OCI-LY7 (cell line): ENCODE results near the gene CHAF1A. TPM values are rescaled to one million over a fixed set of nuclear protein-coding genes. Genes with fewer than 3 reads are reported as not detected.

Experiments used
- BruUV-seq: library from RNA; stranded (reverse); fragments of 400-500 nt; replicated peaks from 2 replicates; lab custom pipeline; 2021; lab: Mats Ljungman, UMichigan
- CTCF ChIA-PET: fragments of 300-600 bp; sonication (Branson Sonifier 250); formaldehyde crosslinking; loops from one replicate; lab custom pipeline; 2022; ENCODE audit warnings: antibody characterized with exemption; ENCODE audit not compliant: unreplicated experiment; lab: Charles Lee
- POLR2A ChIA-PET: fragments of 300-600 bp; sonication (Branson Sonifier 250); formaldehyde crosslinking; loops from one replicate; lab custom pipeline; 2022; ENCODE audit warnings: antibody characterized with exemption; lab: Charles Lee
- DNase-seq: peaks from one replicate; pipeline ENCODE4 v3.0.0-alpha.2; 2015; ENCODE audit warnings: low spot score
- H2AFZ ChIP-seq: fragments of 200-600 bp; sonication (generic), shearing (Covaris generic); 2 replicates; pipeline ENCODE4 v1.6.1; 2014; ENCODE audit warnings: mild to moderate bottlenecking, antibody characterized with exemption, low read length, moderate library complexity
- H3K27ac ChIP-seq: fragments of 200-600 bp; sonication (generic); 2 replicates; pipeline ENCODE4 v1.5.1; 2014; ENCODE audit warnings: mixed run types, low read depth, mild to moderate bottlenecking, moderate library complexity, low read length, inconsistent platforms; ENCODE audit not compliant: poor library complexity, severe bottlenecking
- H3K36me3 ChIP-seq: fragments of 200-600 bp; sonication (generic); 2 replicates; pipeline ENCODE4 v1.6.1; 2014; ENCODE audit warnings: mild to moderate bottlenecking, antibody characterized with exemption, low read length, moderate library complexity, mixed read lengths; ENCODE audit not compliant: insufficient read depth
- H3K4me1 ChIP-seq: fragments of 200-600 bp; sonication (generic); 2 replicates; pipeline ENCODE4 v1.5.1; 2014; ENCODE audit warnings: mild to moderate bottlenecking, low read length; ENCODE audit not compliant: insufficient read depth, poor library complexity, severe bottlenecking
- H3K4me2 ChIP-seq: fragments of 200-600 bp; sonication (generic); 2 replicates; pipeline ENCODE4 v1.6.1; 2014; ENCODE audit warnings: mild to moderate bottlenecking, low read length
- H3K4me3 ChIP-seq: fragments of 200-600 bp; sonication (generic); 2 replicates; pipeline ENCODE4 v1.5.1; 2014; ENCODE audit warnings: mild to moderate bottlenecking, low read depth, low read length; ENCODE audit not compliant: poor library complexity, severe bottlenecking
- H3K79me2 ChIP-seq: fragments of 200-600 bp; sonication (generic); 2 replicates; pipeline ENCODE4 v1.6.1; 2016; ENCODE audit warnings: low read depth, mild to moderate bottlenecking, low read length, moderate library complexity, mixed read lengths; ENCODE audit not compliant: insufficient read depth
- H3K9me2 ChIP-seq: fragments of 200-600 bp; sonication (generic); 2 replicates; pipeline ENCODE4 v1.6.1; 2016; ENCODE audit warnings: mild to moderate bottlenecking, low read length, mixed read lengths; ENCODE audit not compliant: insufficient read depth
- H3K9me3 ChIP-seq: fragments of 200-600 bp; sonication (generic); 2 replicates; pipeline ENCODE4 v1.6.1; 2014; ENCODE audit warnings: mild to moderate bottlenecking, mixed run types, low read length, mixed read lengths
- H4K20me1 ChIP-seq: fragments of 200-600 bp; sonication (generic); 2 replicates; pipeline ENCODE4 v1.6.1; 2014; ENCODE audit warnings: mild to moderate bottlenecking, antibody characterized with exemption, low read length, moderate library complexity, mixed read lengths; ENCODE audit not compliant: insufficient read depth
- EZH2phosphoT487 ChIP-seq: fragments of 200-600 bp; sonication (generic); IDR thresholded peaks from 2 replicates; pipeline ENCODE4 v1.6.1; 2018; ENCODE audit warnings: low read depth, borderline replicate concordance, mild to moderate bottlenecking, mixed run types, antibody characterized with exemption, low read length, moderate library complexity, mixed read lengths
- intact Hi-C: fragments of 100-400 bp; cut with micrococcal nuclease; formaldehyde crosslinking; loops from one replicate; pipeline ENCODE4 v1.10.0; 2022; ENCODE audit not compliant: unreplicated experiment
- total RNA-seq, 2 experiments: library from RNA; depleted of rRNA in 1 of 2; stranded (reverse); fragments of >200 nt in 1 of 2; shearing (Covaris generic) in 1 of 2; gene quantifications; 2 replicates each; pipeline ENCODE4 v1.2.3, GENCODE V29; 2014 to 2022
- TF ChIP-seq, protein P1 (sequence below): fragments of 200-600 bp; sonication (generic); conservative IDR thresholded peaks from 2 replicates; pipeline ENCODE4 v1.5.1; 2014; ENCODE audit warnings: mild to moderate bottlenecking, antibody characterized with exemption, low read length, moderate library complexity, mixed read lengths

CHAF1A gene
- total RNA-seq, 2 experiments from 2014 or later = 107 to 119 TPM

GRCh38 chr19:4363571-4364304 lies 38.7 kb upstream of the CHAF1A start:
- no peak overlapping the region for H2AFZ ChIP-seq
- H3K36me3 ChIP-seq = peaks cover 76% of the 10 kb centered on the region
- TF ChIP-seq, protein P1, sequence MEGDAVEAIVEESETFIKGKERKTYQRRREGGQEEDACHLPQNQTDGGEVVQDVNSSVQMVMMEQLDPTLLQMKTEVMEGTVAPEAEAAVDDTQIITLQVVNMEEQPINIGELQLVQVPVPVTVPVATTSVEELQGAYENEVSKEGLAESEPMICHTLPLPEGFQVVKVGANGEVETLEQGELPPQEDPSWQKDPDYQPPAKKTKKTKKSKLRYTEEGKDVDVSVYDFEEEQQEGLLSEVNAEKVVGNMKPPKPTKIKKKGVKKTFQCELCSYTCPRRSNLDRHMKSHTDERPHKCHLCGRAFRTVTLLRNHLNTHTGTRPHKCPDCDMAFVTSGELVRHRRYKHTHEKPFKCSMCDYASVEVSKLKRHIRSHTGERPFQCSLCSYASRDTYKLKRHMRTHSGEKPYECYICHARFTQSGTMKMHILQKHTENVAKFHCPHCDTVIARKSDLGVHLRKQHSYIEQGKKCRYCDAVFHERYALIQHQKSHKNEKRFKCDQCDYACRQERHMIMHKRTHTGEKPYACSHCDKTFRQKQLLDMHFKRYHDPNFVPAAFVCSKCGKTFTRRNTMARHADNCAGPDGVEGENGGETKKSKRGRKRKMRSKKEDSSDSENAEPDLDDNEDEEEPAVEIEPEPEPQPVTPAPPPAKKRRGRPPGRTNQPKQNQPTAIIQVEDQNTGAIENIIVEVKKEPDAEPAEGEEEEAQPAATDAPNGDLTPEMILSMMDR = no peak
- TF ChIP-seq EZH2phosphoT487 = no peak
- H3K9me2 ChIP-seq = no peaks in the 10 kb centered on the region
- no peak for DNase-seq
- intact Hi-C loops = no loop called here
- H3K4me2 ChIP-seq = no peak overlapping the region
- POLR2A ChIA-PET = no interaction called here
- H4K20me1 ChIP-seq = no peaks in the 10 kb centered on the region
- no peaks in the 10 kb centered on the region for H3K9me3 ChIP-seq
- no peaks in the 10 kb centered on the region for H3K79me2 ChIP-seq
- CTCF ChIA-PET = interaction anchor here (1.0 kb wide), 1 partner anchor 36 kb away, joined by 4 read pairs; the partner anchor contains the start of gene SH3GL1
- BruUV-seq = no TSS peak
- H3K4me1 ChIP-seq = peaks cover 7% of the 10 kb centered on the region
- no peak overlapping the region for H3K27ac ChIP-seq
- H3K4me3 ChIP-seq = no peak overlapping the region

DNA sequence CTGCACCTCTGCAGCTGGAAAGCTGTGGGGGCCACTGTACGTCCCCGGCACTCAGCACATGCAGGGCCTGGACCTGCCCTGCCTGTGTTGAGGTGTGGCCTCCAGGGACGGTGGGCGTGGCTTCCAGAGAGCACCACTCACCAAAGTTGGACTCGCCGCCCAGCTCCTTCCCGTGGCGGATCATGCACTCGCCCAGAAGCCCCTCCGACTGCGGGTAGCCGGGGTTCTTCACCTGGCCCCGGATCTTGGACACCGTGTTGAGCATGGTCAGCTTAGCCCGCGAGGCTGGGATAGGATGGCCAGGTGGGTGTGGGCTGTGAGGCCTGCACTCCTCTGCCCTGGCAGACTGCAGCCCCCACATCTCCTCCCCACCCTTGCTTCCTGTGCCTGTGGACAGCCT lies 37.1 kb upstream of the CHAF1A start:
- Histone ChIP-seq H3K4me2 (no peak overlapping the region), H4K20me1 (no peaks in the 10 kb centered on the region; the same call in 1 of the 2 replicates), H3K9me2 (no peaks in the 10 kb centered on the region), H3K9me3 (no peaks in the 10 kb centered on the region), H3K79me2 (peaks cover 3% of the 10 kb centered on the region; the same call in 1 of the 2 replicates), H3K27ac (no peak overlapping the region), H3K4me3 (no peak overlapping the region), H3K4me1 (peaks cover 24% of the 10 kb centered on the region), H3K36me3 (peaks cover 60% of the 10 kb centered on the region), H2AFZ (no peak overlapping the region)
- DNase-seq = no peak
- intact Hi-C loops = no loop called here
- ChIA-PET CTCF (no interaction called here), POLR2A (interaction anchor here (0.6 kb wide), 1 partner anchor 23 kb away, joined by 3 read pairs; no protein-coding TSS in a partner anchor)
- no TSS peak for BruUV-seq
- no peak for TF ChIP-seq EZH2phosphoT487
- TF ChIP-seq, protein P1 = no peak
